ENCODE measurements around the gene NTHL1. TPM values are rescaled to one million over a fixed set of nuclear protein-coding genes. Genes with fewer than 3 reads are reported as not detected.

NTHL1 gene
- total RNA-seq, 1 donor from 2014 or later, result 57.7 TPM

DNA sequence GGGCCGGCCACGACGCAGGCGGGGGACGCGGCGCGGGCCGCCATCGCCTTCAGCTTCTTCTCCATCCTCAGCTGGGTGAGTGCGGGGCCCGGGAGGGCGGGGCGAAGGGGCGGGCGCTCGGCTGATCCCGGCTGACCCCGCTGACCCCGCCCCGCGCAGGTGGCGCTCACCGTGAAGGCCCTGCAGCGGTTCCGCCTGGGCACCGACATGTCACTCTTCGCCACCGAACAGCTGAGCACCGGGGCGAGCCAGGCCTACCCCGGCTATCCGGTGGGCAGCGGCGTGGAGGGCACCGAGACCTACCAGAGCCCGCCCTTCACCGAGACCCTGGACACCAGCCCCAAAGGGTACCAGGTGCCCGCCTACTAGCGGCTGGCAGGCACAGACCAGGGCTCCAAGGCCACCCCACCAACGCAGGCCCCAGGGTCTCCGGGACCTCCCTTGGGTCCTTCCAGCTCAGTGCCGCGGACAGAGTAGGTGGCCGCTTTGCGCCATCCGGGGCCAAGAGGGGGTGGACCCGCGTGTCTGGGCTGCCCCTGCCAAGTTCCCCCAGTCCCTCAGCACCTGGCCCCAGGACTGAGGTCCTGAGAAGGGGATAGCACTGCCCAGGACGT is 54.8 kb downstream of the NTHL1 start:
- intact Hi-C loops (cut with micrococcal nuclease), result loop anchor here (1.0 to 5.0 kb wide), 3 partner anchors 9 to 54 kb away; partner anchors contain the start of genes GFER, NTHL1 and TSC2
- Mint-ChIP-seq H3K36me3 (ENCODE audit: low read depth) (peaks cover 18% of the 10 kb centered on the region), H3K4me1 (peaks cover 21% of the 10 kb centered on the region), H3K27me3 (peaks cover 13% of the 10 kb centered on the region), H3K9me3 (no peaks in the 10 kb centered on the region), H3K4me3 (no peak overlapping the region), H3K27ac (no peak overlapping the region)
- no peak for DNase-seq

DNA sequence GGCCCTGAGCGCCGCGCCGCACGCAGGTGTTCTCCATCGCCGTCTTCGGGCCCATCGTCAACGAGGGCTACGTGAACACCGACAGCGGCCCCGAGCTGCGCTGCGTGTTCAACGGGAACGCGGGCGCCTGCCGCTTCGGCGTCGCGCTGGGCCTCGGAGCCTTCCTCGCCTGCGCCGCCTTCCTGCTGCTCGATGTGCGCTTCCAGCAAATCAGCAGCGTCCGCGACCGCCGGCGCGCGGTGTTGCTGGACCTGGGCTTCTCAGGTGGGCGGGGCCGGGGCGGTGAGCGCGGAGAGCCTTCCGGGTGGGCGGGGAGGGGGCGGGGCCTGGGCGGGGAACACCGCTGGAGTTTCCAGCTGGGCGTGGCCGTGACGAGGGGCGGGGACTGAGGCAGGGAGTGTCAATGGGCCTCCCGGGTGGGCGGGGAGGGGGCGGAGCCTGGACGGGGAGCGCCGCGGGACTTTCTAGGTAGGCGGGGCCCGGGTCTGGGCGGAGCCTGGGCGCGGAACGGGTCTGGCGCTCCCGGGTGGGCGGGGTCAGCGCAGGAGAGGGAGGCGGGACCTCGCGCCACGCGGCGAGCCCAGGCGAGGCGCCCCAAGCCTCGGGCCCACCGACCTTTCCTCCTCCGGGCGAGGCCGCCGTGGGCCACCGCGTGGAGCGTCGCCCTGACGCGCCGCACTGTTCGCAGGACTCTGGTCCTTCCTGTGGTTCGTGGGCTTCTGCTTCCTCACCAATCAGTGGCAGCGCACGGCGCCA is 55.5 kb downstream of the NTHL1 start:
- peak overlapping the region; percentile 83 for H3K27ac Mint-ChIP-seq
- H3K27me3 Mint-ChIP-seq, result peaks cover 13% of the 10 kb centered on the region
- no peaks in the 10 kb centered on the region for H3K9me3 Mint-ChIP-seq
- DNase-seq, result peak; percentile 98
- peak overlapping the region; percentile 86 for H3K4me3 Mint-ChIP-seq
- intact Hi-C loops (cut with micrococcal nuclease), result loop anchor here (1.0 to 5.0 kb wide), 4 partner anchors 8 to 55 kb away; partner anchors contain the start of genes GFER, NTHL1, RPS2 and TSC2
- H3K4me1 Mint-ChIP-seq, result peaks cover 21% of the 10 kb centered on the region
- peaks cover 14% of the 10 kb centered on the region for H3K36me3 Mint-ChIP-seq (ENCODE audit: low read depth)

DNA sequence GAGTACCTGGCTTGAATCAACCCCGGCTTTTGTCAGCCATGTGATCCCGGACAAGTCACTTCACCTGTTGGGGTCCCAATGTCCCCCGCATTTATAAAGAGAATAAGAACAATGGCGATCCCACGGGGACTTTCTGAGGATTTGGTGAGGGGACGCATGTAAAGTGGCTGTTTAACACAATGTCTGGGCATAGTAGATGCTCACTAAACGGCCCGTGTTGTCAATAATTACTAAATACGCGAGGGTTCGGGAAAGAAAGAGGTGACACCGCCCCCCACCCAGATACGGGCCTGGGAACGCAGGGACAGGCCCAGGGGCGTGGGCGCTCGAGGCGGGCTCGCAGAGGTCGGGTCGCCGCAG is 56.1 kb downstream of the NTHL1 start:
- Mint-ChIP-seq H3K9me3 (no peaks in the 10 kb centered on the region), H3K36me3 (ENCODE audit: low read depth) (peaks cover 16% of the 10 kb centered on the region), H3K4me3 (peak overlapping the region; percentile 86), H3K27ac (peak overlapping the region; percentile 83), H3K4me1 (peaks cover 19% of the 10 kb centered on the region), H3K27me3 (peaks cover 13% of the 10 kb centered on the region)
- intact Hi-C loops (cut with micrococcal nuclease), result loop anchor here (2.0 to 5.0 kb wide), 2 partner anchors 27 to 56 kb away; partner anchors contain the start of genes NTHL1, RPS2 and TSC2
- no peak for DNase-seq

DNA sequence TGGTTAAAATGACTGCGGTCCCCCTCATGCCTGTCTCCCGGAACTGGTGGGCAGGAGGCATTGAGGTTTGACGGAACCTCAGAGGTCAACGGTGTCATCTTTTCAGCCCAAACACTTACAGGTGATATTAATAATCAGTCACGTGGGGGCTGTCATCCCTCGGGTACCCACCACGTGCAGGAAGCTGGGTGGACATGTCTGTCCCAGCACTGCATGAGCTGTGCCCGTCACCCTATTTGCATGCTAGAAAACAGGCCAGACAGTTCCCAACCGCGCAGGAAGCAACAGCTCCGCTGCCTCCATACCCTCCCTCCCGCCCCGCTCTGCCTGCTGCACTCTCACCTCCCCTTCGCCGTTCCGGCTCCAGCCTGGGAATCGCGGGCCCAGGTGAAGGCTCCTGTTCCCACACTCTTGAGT is 56.5 kb downstream of the NTHL1 start:
- H3K27ac Mint-ChIP-seq, result peak overlapping the region; percentile 83
- peaks cover 13% of the 10 kb centered on the region for H3K27me3 Mint-ChIP-seq
- DNase-seq, result peak; percentile 82
- peaks cover 19% of the 10 kb centered on the region for H3K36me3 Mint-ChIP-seq (ENCODE audit: low read depth)
- H3K4me1 Mint-ChIP-seq, result peaks cover 18% of the 10 kb centered on the region
- H3K4me3 Mint-ChIP-seq, result peak overlapping the region; percentile 86
- intact Hi-C loops (cut with micrococcal nuclease), result loop anchor here (2.0 to 5.0 kb wide), 2 partner anchors 26 to 56 kb away; partner anchors contain the start of genes NTHL1, RPS2 and TSC2
- no peaks in the 10 kb centered on the region for H3K9me3 Mint-ChIP-seq

DNA sequence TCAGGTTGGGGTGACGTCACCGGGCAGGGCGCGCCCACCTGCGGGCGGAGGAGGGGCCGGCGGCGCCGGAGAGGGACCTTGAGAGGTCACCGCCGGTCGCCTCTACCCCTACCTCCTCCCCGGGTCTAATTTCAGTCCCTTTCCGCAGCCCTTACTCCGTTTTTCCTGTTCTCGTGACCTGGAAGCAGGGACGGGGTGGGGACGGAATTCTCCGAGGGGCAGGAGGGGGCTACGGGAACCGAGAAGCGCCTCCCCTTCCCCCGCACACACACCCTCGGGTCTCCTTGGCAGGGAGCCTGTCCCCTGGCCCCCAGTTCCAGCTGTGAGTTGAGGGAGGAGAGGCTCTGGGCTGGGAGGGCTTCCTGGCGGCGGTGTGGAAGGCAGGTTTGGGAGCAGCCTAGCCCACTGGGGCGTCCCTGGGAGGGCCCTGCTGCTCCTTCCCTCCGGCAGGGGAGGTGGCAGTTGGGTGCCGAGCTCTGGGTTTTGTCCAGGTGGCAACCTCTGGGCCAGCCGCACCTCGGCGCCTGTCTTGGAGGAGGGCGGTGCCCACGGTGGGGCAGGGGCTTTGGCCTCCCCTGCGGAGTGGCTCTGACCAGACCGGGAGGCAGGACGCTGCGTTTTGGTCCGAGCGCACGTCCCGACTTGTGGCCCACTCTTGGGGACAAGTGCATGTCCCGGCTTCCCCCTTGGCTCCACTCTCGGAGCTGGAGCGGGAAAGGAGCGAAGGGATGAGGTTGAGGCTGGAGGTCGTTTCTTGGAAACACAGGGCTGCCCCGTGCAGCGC is 57.1 kb downstream of the NTHL1 start:
- H3K27ac Mint-ChIP-seq, result peak overlapping the region; percentile 83
- peak overlapping the region; percentile 86 for H3K4me3 Mint-ChIP-seq
- peak; percentile 88 for DNase-seq
- H3K4me1 Mint-ChIP-seq, result peaks cover 17% of the 10 kb centered on the region
- H3K27me3 Mint-ChIP-seq, result peaks cover 13% of the 10 kb centered on the region
- intact Hi-C loops (cut with micrococcal nuclease), result loop anchor here (1.0 to 5.0 kb wide), 3 partner anchors 18 to 57 kb away; partner anchors contain the start of genes NTHL1, RPS2, TBL3 and TSC2
- peaks cover 15% of the 10 kb centered on the region for H3K36me3 Mint-ChIP-seq (ENCODE audit: low read depth)
- H3K9me3 Mint-ChIP-seq, result no peaks in the 10 kb centered on the region

- no peak overlapping the region for H3K27ac Mint-ChIP-seq
- peaks cover 13% of the 10 kb centered on the region for H3K27me3 Mint-ChIP-seq
- no peak for DNase-seq
- peaks cover 11% of the 10 kb centered on the region for H3K36me3 Mint-ChIP-seq (ENCODE audit: low read depth)
- no peaks in the 10 kb centered on the region for H3K9me3 Mint-ChIP-seq
- peaks cover 17% of the 10 kb centered on the region for H3K4me1 Mint-ChIP-seq
- peak overlapping the region; percentile 86 for H3K4me3 Mint-ChIP-seq
- intact Hi-C loops (cut with micrococcal nuclease), result loop anchor here (1.0 to 5.0 kb wide), 3 partner anchors 18 to 57 kb away; partner anchors contain the start of genes NTHL1, RPS2, TBL3 and TSC2
Measured at GRCh38 chr16:1990101-1990350, 57.6 kb downstream of the NTHL1 start.

Other genes starting within 250 kb of the NTHL1 start
- 50.3 and 57.7 TPM in 2 replicates for gene HAGH, start 221.0 kb downstream of the NTHL1 start, total RNA-seq
- 20.2 and 21.7 TPM in 2 replicates for gene FAHD1, start 220.6 kb downstream of the NTHL1 start, total RNA-seq
- gene MEIOB, start 175.7 kb downstream of the NTHL1 start, total RNA-seq, result not detected in 2 replicates
- gene HS3ST6, start 129.4 kb downstream of the NTHL1 start, total RNA-seq, result not detected in 2 replicates
- 22.8 and 23.0 TPM in 2 replicates for gene MSRB1, start 104.6 kb downstream of the NTHL1 start, total RNA-seq
- gene RPL3L, start 93.1 kb downstream of the NTHL1 start, total RNA-seq, result 1.0 TPM in 1 of 2 replicates, not detected in the other
- gene NDUFB10, start 88.3 kb downstream of the NTHL1 start, total RNA-seq, result 136 and 141 TPM in 2 replicates
- 3,359 and 3,401 TPM in 2 replicates for gene RPS2, start 83.0 kb downstream of the NTHL1 start, total RNA-seq
- 0.57 TPM in 1 of 2 replicates, not detected in the other for gene RNF151, start 81.0 kb downstream of the NTHL1 start, total RNA-seq
- 81.4 and 87.5 TPM in 2 replicates for gene TBL3, start 75.8 kb downstream of the NTHL1 start, total RNA-seq
- gene NOXO1, start 66.4 kb downstream of the NTHL1 start, total RNA-seq, result 0.56 TPM in 1 of 2 replicates, not detected in the other
- gene GFER, start 63.6 kb downstream of the NTHL1 start, total RNA-seq, result 41.6 and 42.8 TPM in 2 replicates
- 18.1 and 20.2 TPM in 2 replicates for gene SYNGR3, start 57.9 kb downstream of the NTHL1 start, total RNA-seq
- gene ZNF598, start 38.0 kb downstream of the NTHL1 start, total RNA-seq, result 93.9 and 99.0 TPM in 2 replicates
- gene NPW, start 28.0 kb downstream of the NTHL1 start, total RNA-seq, result 6.9 and 7.0 TPM in 2 replicates
- 1.3 and 1.8 TPM in 2 replicates for gene NHERF2, start 20.9 kb downstream of the NTHL1 start, total RNA-seq
- gene TSC2, start 151 bp upstream of the NTHL1 start, total RNA-seq, result 98.8 and 99.8 TPM in 2 replicates
- gene PKD1, start 88.1 kb upstream of the NTHL1 start, total RNA-seq, result 91.4 and 93.3 TPM in 2 replicates
- 0.83 and 1.0 TPM in 2 replicates for gene RAB26, start 100.8 kb upstream of the NTHL1 start, total RNA-seq
- gene TRAF7, start 107.9 kb upstream of the NTHL1 start, total RNA-seq, result 68.7 and 80.3 TPM in 2 replicates
- 2.2 and 2.3 TPM in 2 replicates for gene CASKIN1, start 148.8 kb upstream of the NTHL1 start, total RNA-seq
- gene MLST8, start 157.6 kb upstream of the NTHL1 start, total RNA-seq, result 65.2 and 70.3 TPM in 2 replicates
- gene BRICD5, start 163.0 kb upstream of the NTHL1 start, total RNA-seq, result 22.2 and 23.1 TPM in 2 replicates
- gene PGP, start 167.0 kb upstream of the NTHL1 start, total RNA-seq, result 38.7 and 38.9 TPM in 2 replicates
- gene E4F1, start 175.8 kb upstream of the NTHL1 start, total RNA-seq, result 33.4 and 34.7 TPM in 2 replicates
- 1.7 and 2.1 TPM in 2 replicates for gene DNASE1L2, start 188.6 kb upstream of the NTHL1 start, total RNA-seq
- 34.1 and 38.7 TPM in 2 replicates for gene ECI1, start 203.8 kb upstream of the NTHL1 start, total RNA-seq
- 399 and 416 TPM in 2 replicates for gene RNPS1, start 220.3 kb upstream of the NTHL1 start, total RNA-seq

Measured in activated CD4-positive, alpha-beta T cell treated with anti-CD3 and anti-CD28 coated beads, Interleukin-2, amount 10 ng/mL, durations not matched to agents 24 days and 14 days (primary cell).